Measurements from ENCODE around the gene GINS1. TPM values are rescaled to one million over a fixed set of nuclear protein-coding genes. Genes with fewer than 3 reads are reported as not detected.

The GINS1 gene
- total and polyA plus RNA-seq, 2 of the 8 experiments (the other 6 are each of a cell fraction or from before 2014, with no cell fraction given) = 44.7 to 68.4 TPM

DNA sequence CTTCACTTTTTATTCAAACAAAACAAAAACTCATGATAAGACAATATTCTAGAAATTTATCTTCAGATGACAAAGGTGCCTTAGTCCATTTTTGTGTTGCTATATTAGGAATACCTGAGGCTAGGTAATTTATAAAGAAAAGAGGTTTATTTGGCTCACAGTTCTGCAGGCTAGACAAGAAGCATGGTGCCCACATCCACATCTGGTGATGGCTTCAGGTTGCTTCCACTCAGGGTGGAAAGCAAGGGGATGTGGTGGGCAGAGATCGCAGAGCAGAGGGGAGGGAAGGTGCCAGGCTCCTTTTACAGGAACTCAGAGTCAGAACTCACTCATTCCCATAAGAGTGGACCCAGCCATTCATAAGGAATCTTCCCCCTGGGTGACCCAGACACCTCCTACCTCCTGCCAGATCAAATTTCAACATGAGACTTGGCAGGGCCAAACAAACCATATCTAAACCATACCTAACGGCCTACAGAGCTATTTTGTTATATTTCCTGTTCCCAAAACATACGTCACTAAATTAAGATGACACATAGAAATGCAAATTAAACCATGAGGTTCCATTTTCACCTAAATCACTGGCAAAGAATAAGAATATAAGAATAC is 43.2 kb upstream of the GINS1 start:
- Histone ChIP-seq H2BK20ac (ENCODE audit: low read length) (0 out of 2 replicates have a peak overlapping the region, but pooled peaks have one; percentile 9), H2BK15ac (ENCODE audit: low read length) (no peak overlapping the region), H3K36me3 (ENCODE audit: control insufficient read depth in 2 of 4, insufficient read depth in 4 of 4, low read length in 3 of 4) (no peaks in the 10 kb centered on the region), H2AFZ (ENCODE audit: low read length) (no peak overlapping the region), H4K20me1 (replicated peaks in 1 of 2; ENCODE audit: control insufficient read depth in 1 of 2, insufficient read depth in 2 of 2, low read length in 2 of 2) (no peaks in the 10 kb centered on the region), H3K27me3 (replicated peaks in 1 of 4; ENCODE audit: control insufficient read depth in 3 of 4, extremely low read depth in 1 of 4, insufficient read depth in 3 of 4, low read length in 3 of 4) (no peaks in the 10 kb centered on the region), H3K79me2 (ENCODE audit: control insufficient read depth in 1 of 2, insufficient read depth in 2 of 2, low read length in 2 of 2) (peaks cover 0 to 84% of the 10 kb centered on the region in 2 experiments; a peak in 3 of 4 replicates), H3K4me1 (replicated peaks in 1 of 4; ENCODE audit: control insufficient read depth in 3 of 4, insufficient read depth in 4 of 4, low read length in 3 of 4) (no peaks in the 10 kb centered on the region; a peak in 3 of 7 replicates), H3K23ac (ENCODE audit: insufficient read length) (no peak overlapping the region), H3K27ac (ENCODE audit: low read depth, low read length) (no peak overlapping the region), H3K79me1 (ENCODE audit: low read depth, low read length) (no peaks in the 10 kb centered on the region; the same call in 1 of the 2 replicates), H3K4me3 (ENCODE audit: extremely low read depth in 1 of 4, insufficient read depth in 2 of 4, low read depth in 3 of 4, low read length in 4 of 4) (0 out of 8 replicates have a peak overlapping the region, but pooled peaks of 1 of the 4 experiments have one; percentile 1), H3K9ac (replicated peaks in 1 of 4; ENCODE audit: extremely low read depth in 1 of 4, low read depth in 3 of 4, low read length in 3 of 4) (no peak overlapping the region), H4K91ac (replicated peaks; ENCODE audit: insufficient read length, low read length) (no peak overlapping the region), H3K14ac (ENCODE audit: insufficient read length) (no peak overlapping the region), H3K4me2 (ENCODE audit: insufficient read depth in 1 of 2, low read depth in 2 of 2, low read length in 2 of 2) (peak overlapping the region in 1 of 2 experiments; percentile 11; a peak in 1 of 4 replicates), H2BK120ac (replicated peaks; ENCODE audit: low read depth, low read length) (no peak overlapping the region), H3K4ac (replicated peaks; ENCODE audit: insufficient read length, low read depth, low read length) (no peak overlapping the region), H2BK5ac (ENCODE audit: low read depth, low read length) (no peak overlapping the region), H4K5ac (ENCODE audit: insufficient read length, low read depth, low read length) (no peak overlapping the region), H3K18ac (ENCODE audit: extremely low read depth, low read length) (no peak overlapping the region), H3K23me2 (ENCODE audit: low read depth, low read length) (no peaks in the 10 kb centered on the region), H2BK12ac (ENCODE audit: low read depth, low read length) (no peak overlapping the region), H3K9me3 (ENCODE audit: insufficient read depth in 2 of 2, low read depth in 1 of 2, low read length in 1 of 2) (peaks cover 0 to 5% of the 10 kb centered on the region in 2 experiments; a peak in 1 of 4 replicates), H4K8ac (ENCODE audit: extremely low read depth, insufficient read depth, low read length) (no peak overlapping the region), H2AK5ac (ENCODE audit: low read depth, low read length) (no peak overlapping the region), H3K56ac (replicated peaks; ENCODE audit: insufficient read length, low read depth, low read length) (no peak overlapping the region)
- 80% methylated on average over 3 of the region's 3 CpGs; no CpG with 5 or more reads in 1 of the 2 experiments for WGBS, 2 experiments (ENCODE audit: extremely low coverage in 1 of 2, insufficient coverage in 1 of 2, insufficient read length in 1 of 2, insufficient replicate concordance in 2 of 2, low coverage in 1 of 2, low lambda C conversion rate in 2 of 2, missing lambda C conversion rate in 1 of 2)
- TF ChIP-seq RFX5 (IDR thresholded peaks at IDR 0.05; ENCODE audit: borderline replicate concordance, low read depth, low read length) = no peak
- TF ChIP-seq HDAC6 (IDR thresholded peaks at IDR 0.05; ENCODE audit: low read depth, low read length) = no peak
- TF ChIP-seq, protein P1, sequence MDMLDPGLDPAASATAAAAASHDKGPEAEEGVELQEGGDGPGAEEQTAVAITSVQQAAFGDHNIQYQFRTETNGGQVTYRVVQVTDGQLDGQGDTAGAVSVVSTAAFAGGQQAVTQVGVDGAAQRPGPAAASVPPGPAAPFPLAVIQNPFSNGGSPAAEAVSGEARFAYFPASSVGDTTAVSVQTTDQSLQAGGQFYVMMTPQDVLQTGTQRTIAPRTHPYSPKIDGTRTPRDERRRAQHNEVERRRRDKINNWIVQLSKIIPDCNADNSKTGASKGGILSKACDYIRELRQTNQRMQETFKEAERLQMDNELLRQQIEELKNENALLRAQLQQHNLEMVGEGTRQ (IDR thresholded peaks at IDR 0.05; ENCODE audit: low read length) = no peak
- TF ChIP-seq RNF2 (IDR thresholded peaks at IDR 0.05; ENCODE audit: borderline replicate concordance, low read depth, low read length, missing control alignments, poor library complexity, severe bottlenecking) = no peak
- CTCF ChIA-PET (ENCODE audit: partially characterized antibody) = interaction anchor here (0.6 to 1.3 kb wide), 8 partner anchors 9 to 68 kb away, joined by 3 to 6 read pairs (median 3); no protein-coding TSS in a partner anchor
- POLR2A ChIA-PET (ENCODE audit: partially characterized antibody) = no interaction called here
- DNase-seq (ENCODE audit: low read depth in 1 of 2, low spot score in 2 of 2) = no peak
- no peak for FAIRE-seq

Data from H1 (cell line).